Measurements from ENCODE around the gene MSI2.

GRCh38 chr17:57515662-57516211 is 259.4 kb downstream of the MSI2 start:
- TF ChIP-seq, protein P1, sequence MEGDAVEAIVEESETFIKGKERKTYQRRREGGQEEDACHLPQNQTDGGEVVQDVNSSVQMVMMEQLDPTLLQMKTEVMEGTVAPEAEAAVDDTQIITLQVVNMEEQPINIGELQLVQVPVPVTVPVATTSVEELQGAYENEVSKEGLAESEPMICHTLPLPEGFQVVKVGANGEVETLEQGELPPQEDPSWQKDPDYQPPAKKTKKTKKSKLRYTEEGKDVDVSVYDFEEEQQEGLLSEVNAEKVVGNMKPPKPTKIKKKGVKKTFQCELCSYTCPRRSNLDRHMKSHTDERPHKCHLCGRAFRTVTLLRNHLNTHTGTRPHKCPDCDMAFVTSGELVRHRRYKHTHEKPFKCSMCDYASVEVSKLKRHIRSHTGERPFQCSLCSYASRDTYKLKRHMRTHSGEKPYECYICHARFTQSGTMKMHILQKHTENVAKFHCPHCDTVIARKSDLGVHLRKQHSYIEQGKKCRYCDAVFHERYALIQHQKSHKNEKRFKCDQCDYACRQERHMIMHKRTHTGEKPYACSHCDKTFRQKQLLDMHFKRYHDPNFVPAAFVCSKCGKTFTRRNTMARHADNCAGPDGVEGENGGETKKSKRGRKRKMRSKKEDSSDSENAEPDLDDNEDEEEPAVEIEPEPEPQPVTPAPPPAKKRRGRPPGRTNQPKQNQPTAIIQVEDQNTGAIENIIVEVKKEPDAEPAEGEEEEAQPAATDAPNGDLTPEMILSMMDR (IDR thresholded peaks at IDR 0.05): peak; percentile 29
- no peak for TF ChIP-seq EZH2 (IDR thresholded peaks at IDR 0.05; ENCODE audit: borderline replicate concordance, insufficient read depth, low read depth, low read length, poor library complexity, severe bottlenecking)

Measured in B cell (primary cell).